ENCODE data around the gene SMARCA4.

The SMARCA4 gene

DNA sequence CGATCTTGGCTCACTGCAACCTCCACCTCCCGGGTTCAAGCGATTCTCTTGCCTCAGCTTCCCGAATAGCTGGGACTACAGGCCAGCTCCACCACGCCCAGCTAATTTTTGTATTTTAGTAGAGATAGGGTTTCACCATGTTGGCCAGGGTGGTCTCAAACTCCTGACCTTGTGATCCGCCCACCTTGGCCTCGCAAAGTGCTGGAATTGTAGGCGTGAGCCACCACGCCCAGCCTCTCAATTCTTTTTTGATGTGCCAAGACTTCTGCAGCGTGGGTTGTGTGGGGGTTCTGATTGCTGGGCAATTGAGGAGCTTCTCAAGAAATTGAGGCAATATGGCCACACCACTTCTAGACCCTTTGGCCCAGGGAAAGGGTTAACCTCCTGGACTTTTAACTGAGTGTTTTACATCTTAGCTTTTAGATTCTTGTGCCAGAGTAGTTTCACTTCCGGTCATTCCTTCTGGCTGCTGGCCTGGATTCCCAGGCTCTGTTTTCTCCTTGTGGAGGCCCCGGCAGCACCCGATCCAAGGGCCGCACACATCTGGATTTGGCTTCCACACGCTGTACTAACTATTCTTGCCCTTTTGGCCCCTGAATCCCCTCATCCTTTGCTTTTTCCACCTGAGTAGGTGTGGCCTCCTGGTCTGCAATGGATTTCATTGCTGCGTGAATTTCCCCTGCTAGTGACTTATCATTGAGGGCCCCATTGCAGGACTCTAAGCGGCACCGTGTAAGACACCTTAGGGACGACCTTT lies 14.7 kb downstream of the SMARCA4 start:
- TF ChIP-seq, protein P1, sequence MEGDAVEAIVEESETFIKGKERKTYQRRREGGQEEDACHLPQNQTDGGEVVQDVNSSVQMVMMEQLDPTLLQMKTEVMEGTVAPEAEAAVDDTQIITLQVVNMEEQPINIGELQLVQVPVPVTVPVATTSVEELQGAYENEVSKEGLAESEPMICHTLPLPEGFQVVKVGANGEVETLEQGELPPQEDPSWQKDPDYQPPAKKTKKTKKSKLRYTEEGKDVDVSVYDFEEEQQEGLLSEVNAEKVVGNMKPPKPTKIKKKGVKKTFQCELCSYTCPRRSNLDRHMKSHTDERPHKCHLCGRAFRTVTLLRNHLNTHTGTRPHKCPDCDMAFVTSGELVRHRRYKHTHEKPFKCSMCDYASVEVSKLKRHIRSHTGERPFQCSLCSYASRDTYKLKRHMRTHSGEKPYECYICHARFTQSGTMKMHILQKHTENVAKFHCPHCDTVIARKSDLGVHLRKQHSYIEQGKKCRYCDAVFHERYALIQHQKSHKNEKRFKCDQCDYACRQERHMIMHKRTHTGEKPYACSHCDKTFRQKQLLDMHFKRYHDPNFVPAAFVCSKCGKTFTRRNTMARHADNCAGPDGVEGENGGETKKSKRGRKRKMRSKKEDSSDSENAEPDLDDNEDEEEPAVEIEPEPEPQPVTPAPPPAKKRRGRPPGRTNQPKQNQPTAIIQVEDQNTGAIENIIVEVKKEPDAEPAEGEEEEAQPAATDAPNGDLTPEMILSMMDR (IDR thresholded peaks at IDR 0.05; ENCODE audit: extremely low read depth, missing control alignments): no peak
- DNase-seq (ENCODE audit: low spot score): no peak

DNA sequence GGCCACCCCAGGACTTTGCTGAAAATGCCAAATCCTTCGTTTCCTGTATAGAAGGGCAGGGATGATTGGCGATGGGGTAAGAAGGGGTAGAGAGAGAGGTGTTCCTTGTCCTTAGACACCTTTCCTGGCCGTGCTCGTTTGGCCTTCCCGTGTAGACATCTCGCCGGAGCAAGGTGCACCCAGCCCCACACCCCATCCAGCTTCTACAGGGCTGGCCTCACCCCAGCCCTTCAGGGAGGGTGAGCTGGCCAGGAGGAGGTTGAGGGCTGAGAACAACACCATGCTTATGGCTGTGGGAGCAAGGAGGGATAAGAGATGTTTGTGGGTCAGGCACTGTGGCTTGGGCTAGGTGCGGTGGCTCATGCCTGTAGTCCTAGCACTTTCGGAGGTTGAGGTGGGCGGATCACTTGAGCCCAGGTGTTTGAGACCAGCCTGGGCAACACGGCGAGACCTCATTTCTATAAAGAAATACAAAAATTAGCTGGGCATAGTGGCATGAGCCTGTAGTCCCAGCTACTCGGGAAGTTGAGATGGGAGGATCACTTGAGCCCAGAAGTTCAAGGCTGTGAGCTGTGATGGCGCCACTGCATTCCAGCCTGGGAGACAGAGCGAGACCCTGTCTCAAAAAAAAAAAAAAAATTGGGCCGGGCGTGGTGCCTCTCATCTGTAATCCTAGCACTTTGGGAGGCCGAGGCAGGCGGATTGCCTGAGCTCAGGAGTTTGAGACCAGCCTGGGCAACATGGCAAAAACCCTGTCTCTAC lies 15.5 kb downstream of the SMARCA4 start:
- TF ChIP-seq, protein P1 (IDR thresholded peaks at IDR 0.05; ENCODE audit: extremely low read depth, missing control alignments): no peak
- DNase-seq (ENCODE audit: low spot score): no peak

DNA sequence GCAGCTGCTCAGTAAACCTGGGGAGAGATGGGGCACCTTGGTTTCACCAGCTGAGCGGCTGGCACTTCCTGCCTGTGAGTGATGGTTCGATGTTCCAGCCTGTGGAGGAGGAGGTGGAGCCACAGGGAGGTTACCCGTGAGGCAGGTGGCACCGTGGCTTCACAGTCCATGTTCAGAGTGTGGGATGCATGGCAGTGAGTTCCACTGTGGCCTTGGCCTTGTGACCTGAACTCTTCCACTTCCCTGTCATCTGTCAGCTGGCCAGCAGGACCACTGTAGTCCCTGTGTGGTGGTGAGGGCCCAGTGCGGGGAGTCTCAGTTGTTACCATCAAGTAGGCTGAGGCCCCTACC lies 16.9 kb downstream of the SMARCA4 start:
- TF ChIP-seq, protein P1 (IDR thresholded peaks at IDR 0.05; ENCODE audit: extremely low read depth, missing control alignments): no peak
- no peak for DNase-seq (ENCODE audit: low spot score)

DNA sequence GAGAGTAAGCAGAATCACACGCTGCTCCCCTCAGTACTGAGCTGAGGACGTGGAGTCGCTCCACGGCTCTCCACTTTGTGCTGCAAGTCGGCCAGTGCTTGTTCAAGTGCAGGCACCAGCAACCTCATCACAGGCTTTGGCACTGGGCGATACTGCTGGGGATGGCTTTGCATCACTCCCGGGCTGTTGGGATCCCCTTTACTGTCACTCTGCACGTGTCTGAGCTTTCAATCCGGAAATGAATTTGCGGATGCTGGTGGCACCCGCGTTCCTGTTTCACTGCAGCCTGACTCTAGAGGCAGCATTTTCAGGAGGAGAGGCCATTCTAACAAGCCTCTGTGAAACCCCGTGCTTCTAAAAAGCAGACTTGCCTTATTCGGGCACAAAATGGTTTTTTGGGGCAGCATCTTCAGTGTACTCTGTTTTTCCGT lies 19.1 kb downstream of the SMARCA4 start:
- DNase-seq (ENCODE audit: low spot score): no peak

DNA sequence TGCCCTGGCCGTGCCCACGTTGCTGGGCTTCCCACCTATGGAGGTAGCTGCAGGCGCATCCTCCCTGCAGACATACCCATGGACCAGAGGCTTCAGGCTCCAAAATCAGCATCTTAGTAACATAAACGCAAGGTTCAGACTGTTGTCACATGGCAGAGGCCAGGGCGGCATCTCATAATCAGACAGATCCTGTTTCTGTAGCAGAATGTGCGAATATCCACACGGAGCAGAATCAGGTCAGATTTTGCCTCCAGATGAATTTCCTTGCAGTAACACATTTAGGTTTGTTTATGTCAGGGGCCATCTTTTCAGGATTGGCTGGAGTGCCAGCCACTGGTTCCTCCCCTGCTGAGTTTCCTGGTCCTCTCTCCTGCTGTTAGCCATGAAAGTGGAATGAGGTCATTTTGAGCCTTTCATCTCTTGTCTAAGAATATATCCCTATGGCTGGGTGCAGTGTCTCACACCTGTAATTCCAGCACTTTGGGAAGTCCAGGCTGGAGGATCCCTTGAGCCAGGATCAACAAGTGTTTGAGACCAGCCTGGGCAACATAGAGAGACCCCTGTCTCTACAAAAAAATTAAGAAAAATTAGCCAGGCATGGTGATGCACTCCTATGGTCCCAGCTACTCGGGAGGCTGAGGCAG lies 20.5 kb downstream of the SMARCA4 start:
- TF ChIP-seq, protein P1 (IDR thresholded peaks at IDR 0.05; ENCODE audit: extremely low read depth, missing control alignments): no peak
- no peak for DNase-seq (ENCODE audit: low spot score)

More for the DNA sequence above, 19.1 kb downstream of the SMARCA4 start:
- TF ChIP-seq, protein P1 (IDR thresholded peaks at IDR 0.05; ENCODE audit: extremely low read depth, missing control alignments): no peak

DNA sequence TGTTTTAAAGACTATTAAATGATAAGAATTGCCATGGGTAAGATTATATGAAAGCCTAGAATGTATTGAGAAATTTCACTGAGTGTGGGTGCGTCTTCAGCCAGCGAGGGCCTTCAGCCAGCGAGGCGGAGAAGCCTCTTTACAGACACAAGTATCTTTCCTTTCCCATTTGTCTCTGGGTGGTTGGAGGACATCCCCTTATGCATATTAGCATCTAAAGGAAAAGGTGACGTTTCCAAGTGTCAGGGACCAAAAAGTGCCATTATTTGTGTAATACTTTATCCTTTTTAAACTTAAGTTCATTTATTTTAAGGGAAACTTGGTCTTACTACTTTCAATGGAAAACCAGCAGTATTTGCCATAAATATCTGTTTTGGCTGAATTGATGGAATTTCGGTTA lies 22.2 kb downstream of the SMARCA4 start:
- DNase-seq (ENCODE audit: low spot score): no peak
- TF ChIP-seq, protein P1 (IDR thresholded peaks at IDR 0.05; ENCODE audit: extremely low read depth, missing control alignments): no peak
